ENCODE measurements around the gene ARMC9.

The ARMC9 gene

GRCh38 chr2:231395188-231396057, 197.0 kb downstream of the ARMC9 start, which contains the start of gene B3GNT7:
Gene B3GNT7 (plus strand): TSS chr2:231395710. CDS start chr2:231395804, 94 bp downstream.
- ATAC-seq = no peak
- TF ChIP-seq ZNF70 (CRISPR knock-in tag; IDR thresholded peaks at IDR 0.05) = no peak
- no peak for TF ChIP-seq RARB (CRISPR knock-in tag; IDR thresholded peaks at IDR 0.05)
- TF ChIP-seq ZNF565 (CRISPR knock-in tag; conservative IDR thresholded peaks at IDR 0.05; ENCODE audit: low read depth) = no peak
- TF ChIP-seq TCF4 (CRISPR knock-in tag; IDR thresholded peaks at IDR 0.05; ENCODE audit: borderline replicate concordance) = no peak
- no peak for TF ChIP-seq ZC3H10 (CRISPR knock-in tag; IDR thresholded peaks at IDR 0.05)

GRCh38 chr2:231396058-231396821, 197.8 kb downstream of the ARMC9 start:
- no peak for TF ChIP-seq ARNTL (CRISPR knock-in tag; IDR thresholded peaks at IDR 0.05; ENCODE audit: borderline replicate concordance, low read depth)
- no peak for TF ChIP-seq PATZ1 (CRISPR knock-in tag; IDR thresholded peaks at IDR 0.05; ENCODE audit: borderline replicate concordance)
- no peak for TF ChIP-seq ZNF565 (CRISPR knock-in tag; conservative IDR thresholded peaks at IDR 0.05; ENCODE audit: low read depth)
- no peak for TF ChIP-seq PPARA (CRISPR knock-in tag; IDR thresholded peaks at IDR 0.05; ENCODE audit: borderline replicate concordance)
- no peak for TF ChIP-seq TCF4 (CRISPR knock-in tag; IDR thresholded peaks at IDR 0.05; ENCODE audit: borderline replicate concordance)
- TF ChIP-seq CSDC2 (CRISPR knock-in tag; IDR thresholded peaks at IDR 0.05) = no peak
- no peak for TF ChIP-seq BACH2 (CRISPR knock-in tag; IDR thresholded peaks at IDR 0.05; ENCODE audit: borderline replicate concordance)
- TF ChIP-seq ZNF8 (CRISPR knock-in tag; IDR thresholded peaks at IDR 0.05) = no peak
- no peak for TF ChIP-seq SNAI2 (CRISPR knock-in tag; IDR thresholded peaks at IDR 0.05)
- TF ChIP-seq ZNF70 (CRISPR knock-in tag; IDR thresholded peaks at IDR 0.05) = no peak
- TF ChIP-seq, protein P1, sequence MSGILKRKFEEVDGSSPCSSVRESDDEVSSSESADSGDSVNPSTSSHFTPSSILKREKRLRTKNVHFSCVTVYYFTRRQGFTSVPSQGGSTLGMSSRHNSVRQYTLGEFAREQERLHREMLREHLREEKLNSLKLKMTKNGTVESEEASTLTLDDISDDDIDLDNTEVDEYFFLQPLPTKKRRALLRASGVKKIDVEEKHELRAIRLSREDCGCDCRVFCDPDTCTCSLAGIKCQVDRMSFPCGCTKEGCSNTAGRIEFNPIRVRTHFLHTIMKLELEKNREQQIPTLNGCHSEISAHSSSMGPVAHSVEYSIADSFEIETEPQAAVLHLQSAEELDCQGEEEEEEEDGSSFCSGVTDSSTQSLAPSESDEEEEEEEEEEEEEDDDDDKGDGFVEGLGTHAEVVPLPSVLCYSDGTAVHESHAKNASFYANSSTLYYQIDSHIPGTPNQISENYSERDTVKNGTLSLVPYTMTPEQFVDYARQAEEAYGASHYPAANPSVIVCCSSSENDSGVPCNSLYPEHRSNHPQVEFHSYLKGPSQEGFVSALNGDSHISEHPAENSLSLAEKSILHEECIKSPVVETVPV (CRISPR knock-in tag; IDR thresholded peaks at IDR 0.05) = no peak
- TF ChIP-seq TSHZ2 (CRISPR knock-in tag; IDR thresholded peaks at IDR 0.05) = no peak
- no peak for TF ChIP-seq ESRRG (CRISPR knock-in tag; IDR thresholded peaks at IDR 0.05)
- TF ChIP-seq GLIS3 (CRISPR knock-in tag; IDR thresholded peaks at IDR 0.05) = no peak
- TF ChIP-seq CREB5 (CRISPR knock-in tag; IDR thresholded peaks at IDR 0.05; ENCODE audit: low read depth) = no peak
- no peak for TF ChIP-seq ZFP30 (CRISPR knock-in tag; IDR thresholded peaks at IDR 0.05)
- no peak for TF ChIP-seq TOX (CRISPR knock-in tag; IDR thresholded peaks at IDR 0.05; ENCODE audit: borderline replicate concordance)
- no peak for TF ChIP-seq OSR1 (CRISPR knock-in tag; IDR thresholded peaks at IDR 0.05)
- no peak for ATAC-seq
